Activated CD4-positive, alpha-beta T cell treated with anti-CD3 and anti-CD28 coated beads, Interleukin-2, amount 50 U/mL, for 48 hours (primary cell): Measurements from ENCODE around the gene PHLPP2.
"Not testable (repeated sequence)": the region's sequence is repeated elsewhere in the genome, so short reads cannot be mapped to it uniquely, and the experiment has no call there.

Experiments used
- DNase-seq, 2 experiments: peaks; one replicate each; pipeline ENCODE4 v3.0.0-alpha.2; 2020

Gene PHLPP2

DNA sequence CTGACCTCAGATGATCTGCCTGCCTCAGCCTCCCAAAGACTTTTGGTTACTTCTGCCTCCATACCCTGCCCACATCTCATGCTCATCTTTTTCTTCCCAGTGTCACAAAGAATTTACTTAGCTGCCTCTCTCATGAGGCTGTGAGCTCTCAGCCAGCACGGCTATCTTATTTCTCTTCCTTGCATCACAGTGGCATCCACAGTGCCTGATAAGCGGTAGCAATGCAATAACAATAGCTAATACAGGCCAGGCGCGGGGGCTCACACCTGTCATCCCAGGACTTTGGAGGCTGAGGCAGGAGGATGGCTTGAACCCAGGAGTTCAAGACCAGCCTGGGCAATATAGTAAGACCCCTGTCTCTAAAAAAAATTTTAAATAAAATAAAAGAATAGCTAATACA is 114.1 kb downstream of the PHLPP2 start:
- no peak for DNase-seq

- DNase-seq = no peak
Measured at GRCh38 chr16:71609066-71609465, 115.4 kb downstream of the PHLPP2 start.

- no peak for DNase-seq
Measured at GRCh38 chr16:71600822-71601221, 123.7 kb downstream of the PHLPP2 start.

GRCh38 chr16:71598426-71598825 is 126.1 kb downstream of the PHLPP2 start:
- DNase-seq = not testable (repeated sequence)

DNA sequence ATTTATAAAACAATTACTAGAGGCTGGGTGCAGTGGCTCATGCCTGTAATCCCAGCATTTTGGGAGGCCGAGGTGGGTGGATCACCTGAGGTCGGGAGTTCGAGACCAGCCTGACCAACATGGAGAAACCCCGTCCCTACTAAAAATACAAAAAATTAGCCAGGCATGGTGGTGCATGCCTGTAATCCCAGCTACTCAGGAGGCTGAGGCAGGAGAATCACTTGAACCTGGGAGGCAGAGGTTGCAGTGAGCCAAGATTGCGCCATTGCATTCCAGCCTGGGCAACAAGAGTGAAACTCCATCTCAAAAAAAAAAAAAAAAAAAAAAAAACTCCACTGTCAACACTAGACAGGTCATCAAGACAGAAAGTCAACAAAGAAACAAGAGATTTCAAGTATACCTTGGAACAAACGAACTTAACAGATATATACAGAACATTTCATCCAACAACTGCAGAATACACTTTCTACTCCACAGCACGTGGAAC is 129.1 kb downstream of the PHLPP2 start:
- not testable (repeated sequence) for DNase-seq
